HG02884 (cell line): Measurements from ENCODE around the gene CTIF.

Experiments used
- ATAC-seq: cut with Tn5 transposase; IDR thresholded peaks from one replicate; pipeline ENCODE4 v1.9.1; 2021; ENCODE audit warnings: mild to moderate bottlenecking, moderate library complexity; ENCODE audit not compliant: unreplicated experiment

CTIF gene

GRCh38 chr18:48573632-48574283, 34.9 kb downstream of the CTIF start:
- ATAC-seq = no peak

GRCh38 chr18:48574667-48575300, 36.0 kb downstream of the CTIF start:
- no peak for ATAC-seq

- ATAC-seq = no peak
These were observed 36.4 kb downstream of the CTIF start for GRCh38 chr18:48575301-48575657.

GRCh38 chr18:48575658-48576456, 37.0 kb downstream of the CTIF start:
- no peak for ATAC-seq

GRCh38 chr18:48576457-48576771, 37.6 kb downstream of the CTIF start:
- ATAC-seq = no peak

- ATAC-seq = no peak
These were observed 38.8 kb downstream of the CTIF start for GRCh38 chr18:48577478-48578190.

- ATAC-seq = no peak
These were observed 39.5 kb downstream of the CTIF start for GRCh38 chr18:48578289-48578688.

- ATAC-seq = no peak
These were observed 41.2 kb downstream of the CTIF start for GRCh38 chr18:48580066-48580465.

GRCh38 chr18:48580782-48581181, 42.0 kb downstream of the CTIF start:
- ATAC-seq = no peak

GRCh38 chr18:48581206-48581605, 42.4 kb downstream of the CTIF start:
- ATAC-seq = no peak

GRCh38 chr18:48581941-48582340, 43.1 kb downstream of the CTIF start:
- ATAC-seq = no peak

GRCh38 chr18:48582946-48583345, 44.1 kb downstream of the CTIF start:
- no peak for ATAC-seq

GRCh38 chr18:48583573-48583972, 44.7 kb downstream of the CTIF start:
- ATAC-seq = no peak

- no peak for ATAC-seq
These were observed 51.1 kb downstream of the CTIF start for GRCh38 chr18:48589797-48590519.

- no peak for ATAC-seq
These were observed 51.8 kb downstream of the CTIF start for GRCh38 chr18:48590678-48591077.

- no peak for ATAC-seq
These were observed 53.8 kb downstream of the CTIF start for GRCh38 chr18:48592540-48593171.

- ATAC-seq = no peak
These were observed 55.8 kb downstream of the CTIF start for GRCh38 chr18:48594471-48595094.

GRCh38 chr18:48595703-48596218, 56.9 kb downstream of the CTIF start:
- ATAC-seq = no peak

GRCh38 chr18:48597110-48597509, 58.3 kb downstream of the CTIF start:
- ATAC-seq = no peak

GRCh38 chr18:48597671-48598070, 58.8 kb downstream of the CTIF start:
- no peak for ATAC-seq
